Smooth muscle cell (in vitro differentiated cells): ENCODE data around the gene RAI1. TPM values are rescaled to one million over a fixed set of nuclear protein-coding genes. Genes with fewer than 3 reads are reported as not detected.

ENCODE experiments used
- DNase-seq: peaks from one replicate; lab custom pipeline; 2025; ENCODE audit not compliant: unreplicated experiment; lab: John Stamatoyannopoulos, UW
- H2AFZ ChIP-seq: fragments of 200-600 bp; sonication (generic); 2 replicates; pipeline ENCODE4 v1.6.0; 2016; ENCODE audit warnings: antibody characterized with exemption, low read depth, mild to moderate bottlenecking
- H3F3A ChIP-seq: fragments of 200-600 bp; sonication (generic); 2 replicates; pipeline ENCODE4 v1.6.0; 2017; ENCODE audit warnings: antibody characterized with exemption, low read depth
- H3K27ac ChIP-seq: fragments of 200-600 bp; sonication (generic); 2 replicates; pipeline ENCODE4 v1.5.1; 2016; ENCODE audit warnings: low read depth, mild to moderate bottlenecking
- H3K27me3 ChIP-seq: fragments of 200-600 bp; sonication (generic); 2 replicates; pipeline ENCODE4 v1.6.1; 2016; ENCODE audit warnings: low read depth, mild to moderate bottlenecking
- H3K36me3 ChIP-seq: fragments of 200-600 bp; sonication (generic); 2 replicates; pipeline ENCODE4 v1.5.1; 2016; ENCODE audit warnings: low read depth
- H3K4me1 ChIP-seq: fragments of 200-600 bp; sonication (generic); 2 replicates; pipeline ENCODE4 v1.5.1; 2016; ENCODE audit warnings: low read depth
- H3K4me2 ChIP-seq: fragments of 200-600 bp; sonication (generic); 2 replicates; pipeline ENCODE4 v1.6.0; 2016; ENCODE audit warnings: mild to moderate bottlenecking
- H3K4me3 ChIP-seq: fragments of 200-600 bp; sonication (generic); 2 replicates; pipeline ENCODE4 v1.5.1; 2016; ENCODE audit warnings: mild to moderate bottlenecking
- H3K79me2 ChIP-seq: fragments of 200-600 bp; sonication (generic); 2 replicates; pipeline ENCODE4 v1.6.0; 2016; ENCODE audit warnings: low read depth, mild to moderate bottlenecking
- H3K9ac ChIP-seq: fragments of 200-600 bp; sonication (generic); 2 replicates; pipeline ENCODE4 v1.6.0; 2016; ENCODE audit warnings: low read depth
- H3K9me3 ChIP-seq: fragments of 200-600 bp; sonication (generic); replicated peaks from 2 replicates; pipeline ENCODE4 v1.5.1; 2016; ENCODE audit warnings: low read depth
- H4K20me1 ChIP-seq: fragments of 200-600 bp; sonication (generic); 2 replicates; pipeline ENCODE4 v1.6.0; 2016; ENCODE audit warnings: low read depth
- WGBS: methylation state at CpG from one replicate; pipeline ENCODE4 v1.1.7; 2016; ENCODE audit warnings: low lambda C conversion rate; 5-methylcytosine and 5-hydroxymethylcytosine counted together
- polyA plus RNA-seq: library from polyadenylated mRNA; unstranded; fragments of >200 nt; fragmentation: Nextera tagmentation; extraction: Ambion mirVana; gene quantifications from 2 replicates; pipeline ENCODE4 v1.2.1, GENCODE V29; 2016
- total RNA-seq: library from RNA; depleted of rRNA; stranded (reverse); fragments of >200 nt; gene quantifications from 2 replicates; pipeline ENCODE4 v1.2.3, GENCODE V29; 2014
- TF ChIP-seq, protein P1 (sequence below): fragments of 200-600 bp; sonication (generic); IDR thresholded peaks from 2 replicates; pipeline ENCODE4 v1.5.1; 2017; ENCODE audit warnings: borderline replicate concordance, mild to moderate bottlenecking, antibody characterized with exemption; ENCODE audit not compliant: insufficient read depth, poor library complexity, severe bottlenecking

RAI1 gene
- total and polyA plus RNA-seq, 2 experiments from 2014 or later, result 11.1 to 17.6 TPM

GRCh38 chr17:17811381-17812210 lies 130.3 kb downstream of the RAI1 start:
- H3K79me2 ChIP-seq, result no peaks in the 10 kb centered on the region
- no peaks in the 10 kb centered on the region for H3K27me3 ChIP-seq
- H4K20me1 ChIP-seq, result peaks cover 37% of the 10 kb centered on the region
- peaks cover 31% of the 10 kb centered on the region for H3F3A ChIP-seq
- no peaks in the 10 kb centered on the region for H3K9me3 ChIP-seq
- H2AFZ ChIP-seq, result no peak overlapping the region
- H3K4me2 ChIP-seq, result no peak overlapping the region
- TF ChIP-seq, protein P1, sequence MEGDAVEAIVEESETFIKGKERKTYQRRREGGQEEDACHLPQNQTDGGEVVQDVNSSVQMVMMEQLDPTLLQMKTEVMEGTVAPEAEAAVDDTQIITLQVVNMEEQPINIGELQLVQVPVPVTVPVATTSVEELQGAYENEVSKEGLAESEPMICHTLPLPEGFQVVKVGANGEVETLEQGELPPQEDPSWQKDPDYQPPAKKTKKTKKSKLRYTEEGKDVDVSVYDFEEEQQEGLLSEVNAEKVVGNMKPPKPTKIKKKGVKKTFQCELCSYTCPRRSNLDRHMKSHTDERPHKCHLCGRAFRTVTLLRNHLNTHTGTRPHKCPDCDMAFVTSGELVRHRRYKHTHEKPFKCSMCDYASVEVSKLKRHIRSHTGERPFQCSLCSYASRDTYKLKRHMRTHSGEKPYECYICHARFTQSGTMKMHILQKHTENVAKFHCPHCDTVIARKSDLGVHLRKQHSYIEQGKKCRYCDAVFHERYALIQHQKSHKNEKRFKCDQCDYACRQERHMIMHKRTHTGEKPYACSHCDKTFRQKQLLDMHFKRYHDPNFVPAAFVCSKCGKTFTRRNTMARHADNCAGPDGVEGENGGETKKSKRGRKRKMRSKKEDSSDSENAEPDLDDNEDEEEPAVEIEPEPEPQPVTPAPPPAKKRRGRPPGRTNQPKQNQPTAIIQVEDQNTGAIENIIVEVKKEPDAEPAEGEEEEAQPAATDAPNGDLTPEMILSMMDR, result no peak
- no peak for DNase-seq
- H3K36me3 ChIP-seq, result no peaks in the 10 kb centered on the region
- H3K27ac ChIP-seq, result peak overlapping the region; percentile 38
- 34% methylated on average over 15 of the region's 15 CpGs for WGBS
- H3K4me3 ChIP-seq, result no peak overlapping the region
- H3K4me1 ChIP-seq, result peaks cover 32% of the 10 kb centered on the region
- H3K9ac ChIP-seq, result no peak overlapping the region

DNA sequence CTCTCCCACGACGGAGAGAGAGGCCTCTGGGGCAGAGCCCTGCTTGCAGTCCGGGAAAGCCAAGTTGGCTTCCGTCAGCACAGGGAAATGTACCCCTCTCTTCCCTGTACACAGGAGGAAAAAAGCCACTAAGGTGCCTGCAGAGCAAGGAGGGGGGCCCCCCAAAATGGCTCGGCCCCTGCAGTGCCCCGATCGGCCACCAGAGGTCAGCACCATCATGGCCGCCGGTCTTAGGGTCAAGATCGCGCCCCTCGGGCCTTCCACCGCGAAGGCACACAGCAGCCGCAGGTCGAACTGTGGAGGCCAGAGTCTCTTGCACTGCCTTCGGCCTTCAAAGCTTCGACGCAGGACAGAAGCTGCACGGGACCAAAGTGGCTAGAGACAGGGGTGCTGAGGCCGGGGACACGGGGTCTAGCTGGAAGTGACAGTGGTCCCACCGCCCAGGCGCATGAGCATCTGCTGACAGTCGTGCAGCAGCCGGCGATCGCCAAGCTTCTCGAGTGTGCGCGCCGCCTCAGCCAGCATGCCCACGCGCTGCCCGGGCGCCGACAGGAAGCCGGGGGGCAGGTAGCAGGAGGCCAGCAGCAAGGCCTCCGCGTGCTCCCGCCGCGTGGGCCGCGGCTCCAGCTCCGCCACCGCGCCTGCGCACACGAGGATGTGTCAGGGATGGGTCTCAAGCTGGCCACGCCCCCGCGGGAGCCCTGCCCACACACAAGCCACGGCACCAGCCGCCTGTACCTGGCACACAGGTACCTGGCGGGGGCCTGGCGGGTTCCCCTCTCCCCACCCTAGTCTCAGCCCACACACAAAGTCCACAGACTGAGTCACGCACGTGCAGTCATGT lies 131.2 kb downstream of the RAI1 start:
- peaks cover 34% of the 10 kb centered on the region for H4K20me1 ChIP-seq
- H3K27me3 ChIP-seq, result no peaks in the 10 kb centered on the region
- H3K4me2 ChIP-seq, result no peak overlapping the region
- peak overlapping the region; percentile 38 for H3K27ac ChIP-seq
- H3K79me2 ChIP-seq, result no peaks in the 10 kb centered on the region
- H3K4me1 ChIP-seq, result peaks cover 32% of the 10 kb centered on the region
- peak; percentile 68 for DNase-seq
- H3F3A ChIP-seq, result peaks cover 31% of the 10 kb centered on the region
- H3K4me3 ChIP-seq, result no peak overlapping the region
- H3K9me3 ChIP-seq, result no peaks in the 10 kb centered on the region
- no peaks in the 10 kb centered on the region for H3K36me3 ChIP-seq
- no peak overlapping the region for H2AFZ ChIP-seq
- no peak overlapping the region for H3K9ac ChIP-seq
- WGBS, result 68% methylated on average over 58 of the region's 59 CpGs
- TF ChIP-seq, protein P1, result peak; percentile 100

GRCh38 chr17:17813055-17813724 lies 131.9 kb downstream of the RAI1 start:
- 98% methylated on average over 25 of the region's 25 CpGs for WGBS
- Histone ChIP-seq H3K36me3 (no peaks in the 10 kb centered on the region), H3K4me2 (no peak overlapping the region), H3K4me3 (no peak overlapping the region), H3K27me3 (no peaks in the 10 kb centered on the region), H3K9me3 (no peaks in the 10 kb centered on the region), H3K27ac (no peak overlapping the region), H2AFZ (no peak overlapping the region), H3K79me2 (no peaks in the 10 kb centered on the region), H4K20me1 (peaks cover 40% of the 10 kb centered on the region), H3K4me1 (peaks cover 32% of the 10 kb centered on the region), H3F3A (peaks cover 31% of the 10 kb centered on the region), H3K9ac (no peak overlapping the region)
- no peak for DNase-seq
- TF ChIP-seq, protein P1, result no peak
